GM12878 (cell line): ENCODE data around the gene MARCHF10. TPM values are rescaled to one million over a fixed set of nuclear protein-coding genes. Genes with fewer than 3 reads are reported as not detected.

Source experiments
- ATAC-seq: fragments of 200-7000 bp; cut with Tn5 transposase; 3 replicates; pipeline ENCODE4 v1.9.1; 2020; ENCODE audit warnings: mild to moderate bottlenecking, moderate library complexity
- BruUV-seq: library from RNA; stranded (reverse); fragments of 400-500 nt; replicated peaks from 2 replicates; lab custom pipeline; 2021; lab: Mats Ljungman, UMichigan
- CTCF ChIA-PET: fragments of 300-600 bp; sonication (Branson Sonifier 250); formaldehyde crosslinking; extraction: SDS; loops from one replicate; lab custom pipeline; 2021; ENCODE audit warnings: inconsistent platforms; lab: Yijun Ruan, JAX
- POLR2A ChIA-PET: fragments of 350-600 bp; formaldehyde crosslinking; extraction: SDS; loops from one replicate; lab custom pipeline; 2021; ENCODE audit warnings: inconsistent platforms; lab: Charles Lee
- RAD21 ChIA-PET: fragments of 300-600 bp; sonication (Branson Sonifier 250); formaldehyde crosslinking; loops from one replicate; lab custom pipeline; 2023; ENCODE audit warnings: antibody characterized with exemption; ENCODE audit not compliant: unreplicated experiment; lab: Charles Lee
- SMC1A ChIA-PET: fragments of 300-600 bp; sonication (Branson Sonifier 250); formaldehyde crosslinking; loops from one replicate; lab custom pipeline; 2023; ENCODE audit not compliant: unreplicated experiment, uncharacterized antibody; lab: Charles Lee
- DNase-seq: peaks from one replicate; pipeline ENCODE4 v3.0.0-alpha.2; 2011; ENCODE audit warnings: low read depth, low spot score
- FAIRE-seq: peaks from 3 replicates; lab custom pipeline; 2011; peaks lifted over from hg19 to GRCh38; lab: Jason Lieb, UNC
- H2AFZ ChIP-seq: 2 replicates; pipeline ENCODE4 v1.6.0; 2011; ENCODE audit warnings: low read depth, low read length, control low read depth; ENCODE audit not compliant: control insufficient read depth
- H3K27ac ChIP-seq: 2 replicates; pipeline ENCODE4 v1.5.1; 2011; ENCODE audit warnings: control low read depth; ENCODE audit not compliant: control insufficient read depth, insufficient read depth
- H3K27me3 ChIP-seq, 2 experiments: replicated peaks in 1 of 2; 2 replicates each; pipeline versions ENCODE4 v1.6.0 to v1.6.1; 2011; ENCODE audit warnings: low read length in 1 of 2; ENCODE audit not compliant: control insufficient read depth in 2 of 2, insufficient read depth in 2 of 2
- H3K36me3 ChIP-seq, 2 experiments: 2 replicates each; pipeline ENCODE4 v1.5.1; 2011; ENCODE audit warnings: low read length in 1 of 2; ENCODE audit not compliant: control insufficient read depth in 2 of 2, insufficient read depth in 2 of 2
- H3K4me1 ChIP-seq: 2 replicates; pipeline ENCODE4 v1.6.1; 2011; ENCODE audit warnings: mild to moderate bottlenecking, low read length, moderate library complexity, mixed read lengths; ENCODE audit not compliant: control insufficient read depth, insufficient read depth
- H3K4me2 ChIP-seq: 2 replicates; pipeline ENCODE4 v1.6.0; 2011; ENCODE audit warnings: control low read depth; ENCODE audit not compliant: control insufficient read depth, insufficient read depth
- H3K4me3 ChIP-seq: fragments of 200-600 bp; sonication (generic); 2 replicates; pipeline ENCODE4 v1.5.1; 2016
- H3K79me2 ChIP-seq: 2 replicates; pipeline ENCODE4 v1.6.0; 2011; ENCODE audit warnings: low read length; ENCODE audit not compliant: control insufficient read depth, insufficient read depth
- H3K9ac ChIP-seq: 2 replicates; pipeline ENCODE4 v1.8.0; 2011; ENCODE audit warnings: low read length, control low read depth, mixed read lengths; ENCODE audit not compliant: control insufficient read depth, insufficient read depth
- H3K9me3 ChIP-seq: replicated peaks from 3 replicates; pipeline ENCODE4 v1.5.1; 2011; ENCODE audit warnings: mild to moderate bottlenecking, low read length; ENCODE audit not compliant: control insufficient read depth, insufficient read depth
- H4K20me1 ChIP-seq: 2 replicates; pipeline ENCODE4 v1.6.0; 2011; ENCODE audit not compliant: control insufficient read depth, insufficient read depth
- ATF2 ChIP-seq: IDR thresholded peaks from 2 replicates; pipeline ENCODE4 v1.6.1; 2012; ENCODE audit warnings: low read length, inconsistent platforms
- BCL3 ChIP-seq: IDR thresholded peaks from 2 replicates; pipeline ENCODE4 v1.6.1; 2011; ENCODE audit warnings: borderline replicate concordance, low read depth, mild to moderate bottlenecking, moderate library complexity, low read length; ENCODE audit not compliant: insufficient read depth, poor library complexity, severe bottlenecking
- IRF5 ChIP-seq: fragments of 450-650 bp; IDR thresholded peaks from 2 replicates; pipeline ENCODE4 v1.6.1; 2017; ENCODE audit warnings: borderline replicate concordance
- RELA ChIP-seq: fragments of 450-650 bp; IDR thresholded peaks from 2 replicates; pipeline ENCODE4 v1.8.0; 2014; ENCODE audit warnings: borderline replicate concordance; ENCODE audit not compliant: partially characterized antibody
- SP1 ChIP-seq: IDR thresholded peaks from one replicate; pipeline ENCODE4 v1.6.1; 2011; ENCODE audit warnings: low read depth, low read length
- SREBF1 ChIP-seq: IDR thresholded peaks from 2 replicates; pipeline ENCODE4 v1.6.1; 2012; ENCODE audit warnings: mild to moderate bottlenecking, low read length
- ZBTB4 ChIP-seq: fragments of 450-650 bp; formaldehyde crosslinking; IDR thresholded peaks from 2 replicates; pipeline ENCODE4 v1.4.0; 2022; ENCODE audit warnings: mild to moderate bottlenecking, moderate library complexity
- ZNF274 ChIP-seq: IDR thresholded peaks from one replicate; pipeline ENCODE4 v1.8.0; 2011; ENCODE audit not compliant: insufficient read length, insufficient read depth
- ZNF592 ChIP-seq: fragments of 450-650 bp; IDR thresholded peaks from 2 replicates; pipeline ENCODE4 v1.6.1; 2017; ENCODE audit warnings: mild to moderate bottlenecking, moderate library complexity
- WGBS: methylation state at CpG from one replicate; pipeline ENCODE4 v1.1.6; 2016; ENCODE audit warnings: low lambda C conversion rate; ENCODE audit not compliant: insufficient replicate concordance, insufficient coverage; ENCODE audit errors: missing lambda C conversion rate; 5-methylcytosine and 5-hydroxymethylcytosine counted together
- in situ Hi-C: fragments of 300-500 bp; cut with MboI; formaldehyde crosslinking; loops from 9 replicates; pipeline ENCODE4 v1.14.3; 2018; ENCODE audit warnings: mixed read lengths
- intact Hi-C: fragments of 100-400 bp; cut with micrococcal nuclease; formaldehyde crosslinking; loops from one replicate; pipeline ENCODE4 v1.14.2; 2022; ENCODE audit not compliant: unreplicated experiment
- polyA plus RNA-seq, 11 experiments: library from polyadenylated mRNA; depleted of rRNA in 4 of 11; unstranded in 6 of 11; stranded (reverse) in 5 of 11; fragments of >200 nt; fragmentation: Nextera tagmentation in 4 of 11; fragmentation: Illumina TruSeq in 1 of 11; extraction: Ambion mirVana in 4 of 11; extraction: Trizol in 1 of 11; gene quantifications; 1 replicate in 1 of 11; 2 replicates in 10 of 11; pipeline versions ENCODE4 v1.2.1 to v1.2.3, GENCODE V29; 2011 to 2016; ENCODE audit warnings: inconsistent platforms in 2 of 11, missing spikeins in 2 of 11, low read depth in 1 of 11
- total RNA-seq, 4 experiments: library from RNA; depleted of rRNA in 3 of 4; stranded (reverse); fragments of >200 nt in 3 of 4; fragmentation: Illumina TruSeq in 1 of 4; extraction: Trizol in 1 of 4; gene quantifications; 2 replicates each; pipeline versions ENCODE4 v1.2.1 to v1.2.3, GENCODE V29; 2013 to 2021

Gene MARCHF10
- total and polyA plus RNA-seq, 10 of the 15 experiments (the other 5 are each of a cell fraction or from before 2014, with no cell fraction given) = 0.11 to 0.24 TPM; not detected in 8

- TF ChIP-seq ZBTB4 = no peak
- no peak for TF ChIP-seq IRF5
- no peak for TF ChIP-seq BCL3
- no peak for TF ChIP-seq SREBF1
Measured at GRCh38 chr17:62774338-62774737, 33.8 kb downstream of the MARCHF10 start (continued).

GRCh38 chr17:62767997-62768396, 40.1 kb downstream of the MARCHF10 start:
- intact Hi-C loops (no loop called here), in situ Hi-C loops (no loop called here)
- H3K4me1 ChIP-seq = no peaks in the 10 kb centered on the region
- ATAC-seq (no peak), DNase-seq (no peak), FAIRE-seq (no peak)
- no peak overlapping the region for H2AFZ ChIP-seq
- BruUV-seq = no TSS peak
- no peaks in the 10 kb centered on the region for H3K79me2 ChIP-seq
- H3K9me3 ChIP-seq = no peaks in the 10 kb centered on the region
- SMC1A ChIA-PET = no interaction called here
- no peaks in the 10 kb centered on the region for H4K20me1 ChIP-seq
- H3K9ac ChIP-seq = no peak overlapping the region
- CTCF ChIA-PET = no interaction called here
- RAD21 ChIA-PET = no interaction called here
- no peaks in the 10 kb centered on the region; a peak in 1 of 4 replicates for H3K27me3 ChIP-seq
- H3K27ac ChIP-seq = no peak overlapping the region
- no peaks in the 10 kb centered on the region for H3K36me3 ChIP-seq
- no peak overlapping the region for H3K4me3 ChIP-seq
- WGBS = 25% methylated on average over 5 of the region's 5 CpGs
- H3K4me2 ChIP-seq = no peak overlapping the region
- POLR2A ChIA-PET = no interaction called here
- TF ChIP-seq IRF5 = no peak
- TF ChIP-seq ATF2 = no peak
- TF ChIP-seq SP1 = no peak
- no peak for TF ChIP-seq ZNF274
- TF ChIP-seq ZNF592 = no peak
- no peak for TF ChIP-seq RELA
